ENCODE results near the gene IGFBP4.

DNA sequence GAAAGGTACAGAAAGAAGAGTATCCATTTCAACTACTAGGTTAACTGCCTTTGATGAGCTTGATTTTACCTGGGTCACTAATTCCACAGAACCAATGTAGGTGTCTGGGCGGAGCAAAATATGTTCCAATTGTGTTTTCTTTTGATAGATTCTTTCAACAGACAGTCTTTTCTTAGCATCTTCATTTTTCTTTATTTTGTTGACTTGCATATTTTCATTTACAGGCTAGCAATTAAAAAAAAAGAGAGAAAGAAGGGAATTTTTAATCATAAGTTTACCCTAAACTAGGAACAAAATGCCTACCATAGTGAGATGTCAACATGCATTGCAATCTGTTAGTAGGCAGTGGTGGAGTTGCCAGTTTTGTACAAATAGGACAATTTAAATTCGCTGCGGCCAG is 26.6 kb upstream of the IGFBP4 start:
- TF ChIP-seq CTCF (IDR thresholded peaks at IDR 0.05) (no peak), POLR2AphosphoS5 (IDR thresholded peaks at IDR 0.05) (no peak), POLR2A (IDR thresholded peaks at IDR 0.05) (no peak), EP300 (IDR thresholded peaks at IDR 0.05) (no peak)
